Testis (tissue), 3 donors: Measurements from ENCODE around the gene NT5E. TPM values are rescaled to one million over a fixed set of nuclear protein-coding genes. Genes with fewer than 3 reads are reported as not detected.

ENCODE experiments used
- DNase-seq: peaks from one replicate; pipeline ENCODE4 v3.0.0-alpha.2; 2019
- H3K27ac ChIP-seq, 2 donors: fragments of 200-600 bp; sonication (generic); one replicate each; pipeline ENCODE4 v1.5.1; 2019
- H3K27me3 ChIP-seq: fragments of 200-600 bp; sonication (generic); one replicate; pipeline ENCODE4 v1.5.1; 2019
- H3K36me3 ChIP-seq: fragments of 200-600 bp; sonication (generic); one replicate; pipeline ENCODE4 v1.5.1; 2017; ENCODE audit warnings: low read depth; ENCODE audit errors: missing control alignments
- H3K4me1 ChIP-seq: fragments of 200-600 bp; sonication (generic); one replicate; pipeline ENCODE4 v1.5.1; 2019
- H3K4me3 ChIP-seq, 2 donors: fragments of 200-600 bp; sonication (generic); one replicate each; pipeline ENCODE4 v1.5.1; 2017 to 2019
- H3K9me3 ChIP-seq: fragments of 200-600 bp; sonication (generic); one replicate; pipeline ENCODE4 v1.5.1; 2017
- POLR2A ChIP-seq: fragments of 450-650 bp; IDR thresholded peaks from one replicate; pipeline ENCODE4 v1.6.1; 2017; ENCODE audit warnings: antibody characterized with exemption, mild to moderate bottlenecking, moderate library complexity
- WGBS, 2 donors: methylation state at CpG; one replicate each; pipeline ENCODE4 v1.1.5; 2018; 5-methylcytosine and 5-hydroxymethylcytosine counted together
- intact Hi-C: fragments of 100-400 bp; cut with DNase I; formaldehyde crosslinking; loops from one replicate; pipeline ENCODE4 v1.15.1; 2023; ENCODE audit warnings: low total_unique reads
- polyA plus RNA-seq: library from polyadenylated mRNA; stranded (reverse); fragments of 350-450 nt; fragmentation: Illumina TruSeq; extraction: RNeasy Lipid Tissue Mini Kit (QIAGEN cat#74804); gene quantifications from one replicate; pipeline ENCODE4 v1.2.3, GENCODE V29; 2014; ENCODE audit warnings: low read depth, low replicate concordance; ENCODE audit not compliant: insufficient read depth
- total RNA-seq, 2 donors: library from RNA; depleted of rRNA; stranded (reverse); fragments of >200 nt; gene quantifications; one replicate each; pipeline ENCODE4 v1.2.3, GENCODE V29; 2016
- TF ChIP-seq, protein P1 (sequence below), 3 experiments: fragments of 450-650 bp in 2 of 3; fragments of 200-600 bp in 1 of 3; sonication (generic) in 1 of 3; IDR thresholded peaks; one replicate each; pipeline ENCODE4 v1.5.1; 2016 to 2019; ENCODE audit warnings: antibody characterized with exemption in 3 of 3, mild to moderate bottlenecking in 2 of 3, moderate library complexity in 1 of 3

NT5E gene
- total and polyA plus RNA-seq, 3 donors from 2014 or later = 32.3 to 33.8 (median 32.4) TPM

DNA sequence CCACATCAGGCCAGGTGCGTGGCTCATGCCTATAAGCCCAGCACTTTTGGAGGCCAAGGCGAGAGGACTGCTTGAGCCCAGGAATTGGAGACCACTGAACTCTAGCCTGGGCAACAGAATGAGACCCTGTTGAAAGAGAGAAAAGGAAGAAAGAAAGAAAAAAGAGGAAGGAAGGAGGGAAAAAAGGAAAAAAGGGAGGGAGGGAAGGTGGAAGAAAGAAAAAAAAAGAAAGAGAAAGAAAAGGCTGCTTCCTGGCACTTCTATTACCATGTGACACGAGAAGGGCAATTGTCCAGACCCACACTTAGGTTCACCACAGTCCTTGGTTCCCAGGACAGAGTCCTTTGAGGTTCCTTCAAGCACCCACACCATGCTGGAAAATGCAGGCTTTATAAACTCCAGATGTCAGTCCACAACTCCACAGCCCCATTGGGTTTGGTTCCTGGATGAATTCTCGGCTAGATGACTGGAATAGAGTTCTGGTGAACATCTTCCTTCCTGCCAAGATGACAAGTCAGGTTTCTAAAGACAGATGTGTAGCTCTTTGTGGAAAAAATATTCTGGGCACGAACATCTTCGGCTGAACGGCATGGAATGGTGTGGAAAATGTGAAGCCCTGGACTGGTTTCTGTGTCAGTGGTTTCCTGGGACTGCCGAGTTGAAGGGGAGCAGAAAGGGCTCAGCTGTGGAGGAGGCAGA is 32.5 kb downstream of the NT5E start:
- no peak for DNase-seq
- Histone ChIP-seq H3K4me3 (no peak overlapping the region), H3K9me3 (no peaks in the 10 kb centered on the region), H3K27me3 (no peaks in the 10 kb centered on the region), H3K27ac (peak overlapping the region in 1 of 2 donors; percentile 11), H3K4me1 (no peaks in the 10 kb centered on the region), H3K36me3 (no peaks in the 10 kb centered on the region)
- WGBS, 2 donors = 44 to 68% methylated on average over 8 of the region's 8 CpGs
- TF ChIP-seq POLR2A = no peak
- TF ChIP-seq, protein P1, sequence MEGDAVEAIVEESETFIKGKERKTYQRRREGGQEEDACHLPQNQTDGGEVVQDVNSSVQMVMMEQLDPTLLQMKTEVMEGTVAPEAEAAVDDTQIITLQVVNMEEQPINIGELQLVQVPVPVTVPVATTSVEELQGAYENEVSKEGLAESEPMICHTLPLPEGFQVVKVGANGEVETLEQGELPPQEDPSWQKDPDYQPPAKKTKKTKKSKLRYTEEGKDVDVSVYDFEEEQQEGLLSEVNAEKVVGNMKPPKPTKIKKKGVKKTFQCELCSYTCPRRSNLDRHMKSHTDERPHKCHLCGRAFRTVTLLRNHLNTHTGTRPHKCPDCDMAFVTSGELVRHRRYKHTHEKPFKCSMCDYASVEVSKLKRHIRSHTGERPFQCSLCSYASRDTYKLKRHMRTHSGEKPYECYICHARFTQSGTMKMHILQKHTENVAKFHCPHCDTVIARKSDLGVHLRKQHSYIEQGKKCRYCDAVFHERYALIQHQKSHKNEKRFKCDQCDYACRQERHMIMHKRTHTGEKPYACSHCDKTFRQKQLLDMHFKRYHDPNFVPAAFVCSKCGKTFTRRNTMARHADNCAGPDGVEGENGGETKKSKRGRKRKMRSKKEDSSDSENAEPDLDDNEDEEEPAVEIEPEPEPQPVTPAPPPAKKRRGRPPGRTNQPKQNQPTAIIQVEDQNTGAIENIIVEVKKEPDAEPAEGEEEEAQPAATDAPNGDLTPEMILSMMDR (IDR thresholded peaks at IDR 0.05) = no peak
- intact Hi-C loops = loop anchor here (2.0 kb wide), 1 partner anchor 128 kb away; no protein-coding TSS in a partner anchor

- H3K4me3 ChIP-seq = no peak overlapping the region
- no peak overlapping the region for H3K27ac ChIP-seq
- TF ChIP-seq, protein P1 (IDR thresholded peaks at IDR 0.05) = peak; percentile 99 to 100 (median 99)
- no peak for TF ChIP-seq POLR2A
- H3K9me3 ChIP-seq = no peaks in the 10 kb centered on the region
- DNase-seq = peak; percentile 89
- intact Hi-C loops = loop anchor here (2.0 kb wide), 1 partner anchor 128 kb away; no protein-coding TSS in a partner anchor
- no peaks in the 10 kb centered on the region for H3K4me1 ChIP-seq
- H3K36me3 ChIP-seq = no peaks in the 10 kb centered on the region
- 17 to 18% methylated on average over 10 of the region's 10 CpGs for WGBS, 2 donors
- H3K27me3 ChIP-seq = no peaks in the 10 kb centered on the region
Measured at GRCh38 chr6:85482905-85483700, 33.2 kb downstream of the NT5E start.

DNA sequence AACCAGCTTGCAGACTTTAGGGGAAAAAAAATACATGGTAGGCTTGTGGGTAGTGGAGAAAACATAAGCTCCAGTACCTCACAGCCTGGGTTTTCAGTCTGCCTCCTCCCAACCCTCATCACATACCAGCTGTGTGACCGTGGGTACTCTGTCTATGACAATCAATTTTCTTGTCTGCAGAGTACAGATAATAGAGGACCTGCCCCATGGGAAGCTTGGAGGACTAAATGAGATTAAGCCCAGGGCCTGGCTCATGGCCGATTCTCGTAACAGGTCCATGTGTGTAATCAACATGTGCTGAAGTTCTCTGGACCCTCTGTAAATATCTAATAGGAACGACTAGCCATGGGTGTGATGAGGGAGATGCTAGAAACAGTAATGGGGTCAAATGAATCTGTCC is 34.0 kb downstream of the NT5E start:
- Histone ChIP-seq H3K27ac (no peak overlapping the region), H3K9me3 (no peaks in the 10 kb centered on the region), H3K36me3 (no peaks in the 10 kb centered on the region), H3K4me1 (no peaks in the 10 kb centered on the region), H3K27me3 (no peaks in the 10 kb centered on the region), H3K4me3 (no peak overlapping the region)
- WGBS, 2 donors = 82% methylated on average over 4 of the region's 4 CpGs
- intact Hi-C loops = loop anchor here (2.0 kb wide), 1 partner anchor 129 kb away; no protein-coding TSS in a partner anchor
- no peak for DNase-seq
- TF ChIP-seq, protein P1 (IDR thresholded peaks at IDR 0.05) = no peak
- no peak for TF ChIP-seq POLR2A

DNA sequence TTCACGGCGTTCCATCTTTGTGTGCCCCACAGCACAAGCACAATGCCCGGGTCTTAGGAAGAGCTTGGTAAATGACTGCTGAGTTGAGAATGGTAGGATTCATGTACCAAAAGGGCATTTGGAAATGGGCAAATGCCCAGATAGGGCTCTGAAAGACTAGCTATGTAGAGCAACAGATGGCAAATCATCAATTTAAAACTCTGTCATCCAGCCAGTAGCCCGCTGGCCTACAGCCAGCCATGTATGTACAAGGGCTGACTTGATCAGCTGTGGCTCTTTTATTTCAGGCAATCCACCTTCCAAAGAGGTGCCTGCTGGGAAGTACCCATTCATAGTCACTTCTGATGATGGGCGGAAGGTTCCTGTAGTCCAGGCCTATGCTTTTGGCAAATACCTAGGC is 35.1 kb downstream of the NT5E start:
- no peaks in the 10 kb centered on the region for H3K36me3 ChIP-seq
- no peaks in the 10 kb centered on the region for H3K9me3 ChIP-seq
- H3K27ac ChIP-seq = no peak overlapping the region
- no peak overlapping the region for H3K4me3 ChIP-seq
- 86 to 91% methylated on average over 5 of the region's 5 CpGs for WGBS, 2 donors
- H3K4me1 ChIP-seq = no peaks in the 10 kb centered on the region
- TF ChIP-seq, protein P1 (IDR thresholded peaks at IDR 0.05) = no peak
- no peak for TF ChIP-seq POLR2A
- no peaks in the 10 kb centered on the region for H3K27me3 ChIP-seq
- no peak for DNase-seq
- intact Hi-C loops = no loop called here
